Calu3 (cell line): ENCODE results near the gene FRMD3. TPM values are rescaled to one million over a fixed set of nuclear protein-coding genes. Genes with fewer than 3 reads are reported as not detected.

Experiments
- BruUV-seq: library from RNA; stranded (reverse); fragments of 400-500 nt; replicated peaks from 2 replicates; lab custom pipeline; 2021; lab: Mats Ljungman, UMichigan
- CTCF ChIA-PET: fragments of 300-600 bp; sonication (Branson Sonifier 250); formaldehyde crosslinking; loops from one replicate; lab custom pipeline; 2022; ENCODE audit warnings: antibody characterized with exemption; lab: Charles Lee
- DNase-seq: peaks from one replicate; pipeline ENCODE4 v3.0.0; 2022
- H3K27ac Mint-ChIP-seq: one replicate; pipeline ENCODE4 v1.8.0; 2022; ENCODE audit warnings: mixed read lengths; ENCODE audit not compliant: unreplicated experiment
- H3K27me3 Mint-ChIP-seq: one replicate; pipeline ENCODE4 v1.8.0; 2022; ENCODE audit warnings: mixed read lengths; ENCODE audit not compliant: unreplicated experiment
- H3K36me3 Mint-ChIP-seq: one replicate; pipeline ENCODE4 v1.8.0; 2022; ENCODE audit warnings: mild to moderate bottlenecking, moderate library complexity, mixed read lengths; ENCODE audit not compliant: insufficient read depth, unreplicated experiment
- H3K4me1 Mint-ChIP-seq: one replicate; pipeline ENCODE4 v1.8.0; 2022; ENCODE audit warnings: mild to moderate bottlenecking, low read depth, mixed read lengths; ENCODE audit not compliant: unreplicated experiment
- H3K4me3 Mint-ChIP-seq: one replicate; pipeline ENCODE4 v1.8.0; 2022; ENCODE audit warnings: mild to moderate bottlenecking, low read depth, moderate library complexity, mixed read lengths; ENCODE audit not compliant: unreplicated experiment
- H3K9me3 Mint-ChIP-seq: one replicate; pipeline ENCODE4 v1.8.0; 2022; ENCODE audit warnings: low read depth, mixed read lengths; ENCODE audit not compliant: unreplicated experiment
- CTCF ChIP-seq: fragments of 200-600 bp; IDR thresholded peaks from one replicate; pipeline ENCODE4 v1.8.0; 2022; ENCODE audit warnings: antibody characterized with exemption; ENCODE audit not compliant: unreplicated experiment
- intact Hi-C: fragments of 100-400 bp; cut with micrococcal nuclease; formaldehyde crosslinking; loops from one replicate; pipeline ENCODE4 v1.10.0; 2022; ENCODE audit not compliant: unreplicated experiment
- total RNA-seq: library from RNA; stranded (reverse); gene quantifications from 2 replicates; pipeline ENCODE4 v1.2.3, GENCODE V29; 2022

Gene FRMD3
- total RNA-seq, 1 experiment from 2014 or later, result 0.38 TPM

GRCh38 chr9:83459830-83460229 lies 78.4 kb downstream of the FRMD3 start:
- H3K36me3 Mint-ChIP-seq, result peaks cover 4% of the 10 kb centered on the region
- CTCF ChIA-PET, result no interaction called here
- H3K4me1 Mint-ChIP-seq, result peaks cover 15% of the 10 kb centered on the region

GRCh38 chr9:83458530-83458929 lies 79.7 kb downstream of the FRMD3 start:
- no TSS peak for BruUV-seq
- CTCF ChIA-PET, result no interaction called here
- H3K36me3 Mint-ChIP-seq, result peaks cover 4% of the 10 kb centered on the region
- no peak overlapping the region for H3K4me3 Mint-ChIP-seq
- DNase-seq, result no peak
- no peak overlapping the region for H3K27ac Mint-ChIP-seq
- TF ChIP-seq CTCF, result no peak
- intact Hi-C loops, result no loop called here
- H3K9me3 Mint-ChIP-seq, result peaks cover 4% of the 10 kb centered on the region
- H3K27me3 Mint-ChIP-seq, result no peaks in the 10 kb centered on the region
- H3K4me1 Mint-ChIP-seq, result peaks cover 15% of the 10 kb centered on the region

More at GRCh38 chr9:83459830-83460229, 78.4 kb downstream of the FRMD3 start:
- intact Hi-C loops, result no loop called here
- DNase-seq, result no peak
- H3K4me3 Mint-ChIP-seq, result no peak overlapping the region
- H3K9me3 Mint-ChIP-seq, result peaks cover 4% of the 10 kb centered on the region
- no peaks in the 10 kb centered on the region for H3K27me3 Mint-ChIP-seq
- no peak for TF ChIP-seq CTCF
- H3K27ac Mint-ChIP-seq, result peak overlapping the region; percentile 5
- no TSS peak for BruUV-seq

DNA sequence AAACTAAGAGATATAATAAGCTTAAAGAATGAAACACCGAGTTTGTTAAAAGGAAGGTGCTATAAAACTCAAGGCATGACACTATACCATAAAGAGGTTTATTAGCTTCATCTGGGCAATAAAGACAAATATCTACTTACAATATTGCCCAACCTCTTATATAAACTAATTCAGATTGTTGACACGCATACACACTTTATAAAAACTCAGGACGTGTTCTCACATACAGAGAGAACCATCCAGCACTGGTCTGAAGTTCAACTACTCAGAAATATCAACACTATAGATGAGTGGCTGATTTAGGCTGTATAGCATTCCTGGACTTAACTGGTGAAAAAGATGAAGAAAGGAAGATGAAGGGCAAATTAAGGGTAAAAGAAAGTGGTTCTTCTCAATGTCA lies 81.2 kb downstream of the FRMD3 start:
- intact Hi-C loops, result no loop called here
- Mint-ChIP-seq H3K4me3 (no peak overlapping the region), H3K27me3 (no peaks in the 10 kb centered on the region), H3K4me1 (peaks cover 15% of the 10 kb centered on the region), H3K9me3 (peaks cover 4% of the 10 kb centered on the region), H3K27ac (no peak overlapping the region), H3K36me3 (peaks cover 4% of the 10 kb centered on the region)
- CTCF ChIA-PET, result no interaction called here
- no TSS peak for BruUV-seq
- no peak for DNase-seq
- TF ChIP-seq CTCF, result no peak

DNA sequence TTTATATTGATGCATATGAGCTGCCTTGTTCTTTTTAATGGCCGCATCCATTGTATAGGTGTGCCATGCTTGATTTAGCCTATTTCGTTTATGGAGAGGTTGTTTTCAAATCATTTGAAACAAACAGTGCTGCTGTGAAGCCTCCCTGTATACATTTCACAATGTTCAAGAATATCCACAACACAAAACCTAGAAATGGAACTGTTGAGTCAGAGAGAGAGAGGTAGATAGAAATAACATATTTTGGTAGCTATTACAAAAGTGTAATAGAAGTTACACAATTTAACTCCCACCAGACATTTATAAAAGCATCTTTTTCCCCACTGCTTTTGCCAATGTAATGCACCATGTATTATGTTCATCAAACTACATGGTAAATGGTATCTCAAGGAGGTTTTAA lies 82.0 kb downstream of the FRMD3 start:
- no TSS peak for BruUV-seq
- TF ChIP-seq CTCF, result no peak
- CTCF ChIA-PET, result no interaction called here
- DNase-seq, result no peak
- intact Hi-C loops, result no loop called here
- peaks cover 4% of the 10 kb centered on the region for H3K36me3 Mint-ChIP-seq
- H3K9me3 Mint-ChIP-seq, result peaks cover 4% of the 10 kb centered on the region
- H3K27me3 Mint-ChIP-seq, result no peaks in the 10 kb centered on the region
- peaks cover 20% of the 10 kb centered on the region for H3K4me1 Mint-ChIP-seq
- no peak overlapping the region for H3K27ac Mint-ChIP-seq
- H3K4me3 Mint-ChIP-seq, result no peak overlapping the region
